HAP-1 (cell line): ENCODE data around the gene HCFC2.

Source experiments
- DNase-seq, 2 experiments: peaks; one replicate each; pipeline ENCODE4 v3.0.0-alpha.2; 2016 to 2020; ENCODE audit warnings: low spot score in 2 of 2
- H3K27me3 ChIP-seq: fragments of 250-450 bp; sonication (Bioruptor Pico); 2 replicates; pipeline ENCODE4 v1.5.1; 2020; ENCODE audit warnings: low read depth, mild to moderate bottlenecking, moderate library complexity
- H3K36me3 ChIP-seq: fragments of 250-450 bp; sonication (Bioruptor Pico); replicated peaks from 2 replicates; pipeline ENCODE4 v1.5.1; 2020; ENCODE audit warnings: mild to moderate bottlenecking
- H3K4me1 ChIP-seq: fragments of 250-450 bp; sonication (Bioruptor Pico); 2 replicates; pipeline ENCODE4 v1.5.1; 2020; ENCODE audit warnings: mild to moderate bottlenecking
- H3K4me3 ChIP-seq: fragments of 250-450 bp; sonication (Bioruptor Pico); 2 replicates; pipeline ENCODE4 v1.5.1; 2020; ENCODE audit warnings: mild to moderate bottlenecking, moderate library complexity
- H3K9me3 ChIP-seq: fragments of 250-450 bp; sonication (Bioruptor Pico); 2 replicates; pipeline ENCODE4 v1.5.1; 2020; ENCODE audit warnings: mild to moderate bottlenecking, moderate library complexity
- in situ Hi-C: fragments of 300-500 bp; cut with MboI; formaldehyde crosslinking; loops from 3 replicates; pipeline ENCODE4 v1.14.3; 2020; ENCODE audit warnings: low sequenced_read_pairs, inconsistent platforms, mixed read lengths

Gene HCFC2

GRCh38 chr12:104072099-104072498, 7.8 kb downstream of the HCFC2 start:
- H3K9me3 ChIP-seq = no peaks in the 10 kb centered on the region
- in situ Hi-C loops = no loop called here
- no peak overlapping the region for H3K4me3 ChIP-seq
- no peaks in the 10 kb centered on the region for H3K4me1 ChIP-seq
- no peak for DNase-seq
- H3K27me3 ChIP-seq = no peaks in the 10 kb centered on the region
- H3K36me3 ChIP-seq = peaks cover 4% of the 10 kb centered on the region; the same call in 1 of the 2 replicates

GRCh38 chr12:104073699-104074098, 9.4 kb downstream of the HCFC2 start:
- in situ Hi-C loops = no loop called here
- H3K36me3 ChIP-seq = no peaks in the 10 kb centered on the region; the same call in 1 of the 2 replicates
- H3K9me3 ChIP-seq = no peaks in the 10 kb centered on the region
- no peak overlapping the region for H3K4me3 ChIP-seq
- H3K27me3 ChIP-seq = no peaks in the 10 kb centered on the region
- no peak for DNase-seq
- H3K4me1 ChIP-seq = no peaks in the 10 kb centered on the region

- H3K9me3 ChIP-seq = no peaks in the 10 kb centered on the region
- H3K27me3 ChIP-seq = no peaks in the 10 kb centered on the region
- in situ Hi-C loops = no loop called here
- H3K4me1 ChIP-seq = no peaks in the 10 kb centered on the region
- DNase-seq = no peak
- H3K36me3 ChIP-seq = peaks cover 7% of the 10 kb centered on the region
- no peak overlapping the region for H3K4me3 ChIP-seq
These were observed 14.7 kb downstream of the HCFC2 start for GRCh38 chr12:104079024-104079423.

- Histone ChIP-seq H3K27me3 (no peaks in the 10 kb centered on the region), H3K4me3 (no peak overlapping the region), H3K4me1 (no peaks in the 10 kb centered on the region), H3K9me3 (no peaks in the 10 kb centered on the region), H3K36me3 (peaks cover 7% of the 10 kb centered on the region)
- DNase-seq = no peak
- in situ Hi-C loops = no loop called here
These were observed 16.4 kb downstream of the HCFC2 start for GRCh38 chr12:104080764-104081163.

- Histone ChIP-seq H3K36me3 (peaks cover 14% of the 10 kb centered on the region), H3K9me3 (no peaks in the 10 kb centered on the region), H3K4me1 (no peaks in the 10 kb centered on the region), H3K27me3 (no peaks in the 10 kb centered on the region), H3K4me3 (no peak overlapping the region)
- no peak for DNase-seq
- in situ Hi-C loops = no loop called here
These were observed 19.6 kb downstream of the HCFC2 start for GRCh38 chr12:104083769-104084475.

GRCh38 chr12:104090685-104091084, 26.4 kb downstream of the HCFC2 start:
- in situ Hi-C loops = no loop called here
- peak; percentile 26 to 50 for DNase-seq
- Histone ChIP-seq H3K9me3 (no peaks in the 10 kb centered on the region), H3K4me3 (no peak overlapping the region), H3K4me1 (no peaks in the 10 kb centered on the region), H3K36me3 (peaks cover 7% of the 10 kb centered on the region), H3K27me3 (no peaks in the 10 kb centered on the region)

- H3K9me3 ChIP-seq = no peaks in the 10 kb centered on the region
- DNase-seq = no peak
- peaks cover 7% of the 10 kb centered on the region for H3K36me3 ChIP-seq
- H3K4me3 ChIP-seq = no peak overlapping the region
- in situ Hi-C loops = no loop called here
- no peaks in the 10 kb centered on the region for H3K4me1 ChIP-seq
- H3K27me3 ChIP-seq = no peaks in the 10 kb centered on the region
These were observed 26.8 kb downstream of the HCFC2 start for GRCh38 chr12:104091136-104091535.

- Histone ChIP-seq H3K9me3 (no peaks in the 10 kb centered on the region), H3K36me3 (peaks cover 9% of the 10 kb centered on the region), H3K4me1 (no peaks in the 10 kb centered on the region), H3K27me3 (no peaks in the 10 kb centered on the region), H3K4me3 (no peak overlapping the region)
- DNase-seq = no peak
- in situ Hi-C loops = no loop called here
These were observed 30.0 kb downstream of the HCFC2 start for GRCh38 chr12:104094284-104094683.

GRCh38 chr12:104095289-104095688, 31.0 kb downstream of the HCFC2 start:
- Histone ChIP-seq H3K4me3 (no peak overlapping the region), H3K27me3 (no peaks in the 10 kb centered on the region), H3K36me3 (peaks cover 9% of the 10 kb centered on the region), H3K9me3 (no peaks in the 10 kb centered on the region), H3K4me1 (no peaks in the 10 kb centered on the region)
- no peak for DNase-seq
- in situ Hi-C loops = no loop called here

- in situ Hi-C loops = no loop called here
- Histone ChIP-seq H3K27me3 (no peaks in the 10 kb centered on the region), H3K9me3 (no peaks in the 10 kb centered on the region), H3K4me3 (no peak overlapping the region), H3K36me3 (peaks cover 10% of the 10 kb centered on the region), H3K4me1 (no peaks in the 10 kb centered on the region)
- DNase-seq = no peak
These were observed 33.6 kb downstream of the HCFC2 start for GRCh38 chr12:104097954-104098353.

- Histone ChIP-seq H3K4me3 (no peak overlapping the region), H3K27me3 (no peaks in the 10 kb centered on the region), H3K9me3 (no peaks in the 10 kb centered on the region), H3K36me3 (peaks cover 5% of the 10 kb centered on the region), H3K4me1 (no peaks in the 10 kb centered on the region)
- in situ Hi-C loops = no loop called here
- DNase-seq = no peak
These were observed 41.1 kb downstream of the HCFC2 start for GRCh38 chr12:104105461-104105860.

GRCh38 chr12:104106965-104107364, 42.6 kb downstream of the HCFC2 start:
- Histone ChIP-seq H3K4me3 (no peak overlapping the region), H3K9me3 (no peaks in the 10 kb centered on the region), H3K27me3 (no peaks in the 10 kb centered on the region), H3K36me3 (peaks cover 5% of the 10 kb centered on the region), H3K4me1 (no peaks in the 10 kb centered on the region)
- DNase-seq = no peak
- in situ Hi-C loops = no loop called here

GRCh38 chr12:104108755-104109445, 44.6 kb downstream of the HCFC2 start:
- H3K4me3 ChIP-seq = no peak overlapping the region
- H3K27me3 ChIP-seq = no peaks in the 10 kb centered on the region
- H3K4me1 ChIP-seq = no peaks in the 10 kb centered on the region
- H3K9me3 ChIP-seq = no peaks in the 10 kb centered on the region
- DNase-seq = peak; percentile 60 to 92
- no peaks in the 10 kb centered on the region for H3K36me3 ChIP-seq
- in situ Hi-C loops = no loop called here

GRCh38 chr12:104109446-104110271, 45.3 kb downstream of the HCFC2 start:
- H3K36me3 ChIP-seq = peaks cover 4% of the 10 kb centered on the region
- H3K4me1 ChIP-seq = no peaks in the 10 kb centered on the region
- DNase-seq = no peak
- H3K4me3 ChIP-seq = no peak overlapping the region
- in situ Hi-C loops = no loop called here
- no peaks in the 10 kb centered on the region for H3K27me3 ChIP-seq
- H3K9me3 ChIP-seq = no peaks in the 10 kb centered on the region
